Lower leg skin (tissue), 3 donors: ENCODE results near the gene SNAI3.

Experiments used
- CTCF ChIP-seq, 3 donors: fragments of 450-650 bp; IDR thresholded peaks; one replicate each; pipeline ENCODE4 v1.5.1; 2016; ENCODE audit warnings: antibody characterized with exemption in 3 of 3, mild to moderate bottlenecking in 3 of 3, moderate library complexity in 2 of 3
- POLR2A ChIP-seq, 2 donors: fragments of 450-650 bp; IDR thresholded peaks; one replicate each; pipeline ENCODE4 v1.6.1; 2016 to 2017; ENCODE audit warnings: antibody characterized with exemption in 2 of 2, mild to moderate bottlenecking in 1 of 2, moderate library complexity in 1 of 2

DNA sequence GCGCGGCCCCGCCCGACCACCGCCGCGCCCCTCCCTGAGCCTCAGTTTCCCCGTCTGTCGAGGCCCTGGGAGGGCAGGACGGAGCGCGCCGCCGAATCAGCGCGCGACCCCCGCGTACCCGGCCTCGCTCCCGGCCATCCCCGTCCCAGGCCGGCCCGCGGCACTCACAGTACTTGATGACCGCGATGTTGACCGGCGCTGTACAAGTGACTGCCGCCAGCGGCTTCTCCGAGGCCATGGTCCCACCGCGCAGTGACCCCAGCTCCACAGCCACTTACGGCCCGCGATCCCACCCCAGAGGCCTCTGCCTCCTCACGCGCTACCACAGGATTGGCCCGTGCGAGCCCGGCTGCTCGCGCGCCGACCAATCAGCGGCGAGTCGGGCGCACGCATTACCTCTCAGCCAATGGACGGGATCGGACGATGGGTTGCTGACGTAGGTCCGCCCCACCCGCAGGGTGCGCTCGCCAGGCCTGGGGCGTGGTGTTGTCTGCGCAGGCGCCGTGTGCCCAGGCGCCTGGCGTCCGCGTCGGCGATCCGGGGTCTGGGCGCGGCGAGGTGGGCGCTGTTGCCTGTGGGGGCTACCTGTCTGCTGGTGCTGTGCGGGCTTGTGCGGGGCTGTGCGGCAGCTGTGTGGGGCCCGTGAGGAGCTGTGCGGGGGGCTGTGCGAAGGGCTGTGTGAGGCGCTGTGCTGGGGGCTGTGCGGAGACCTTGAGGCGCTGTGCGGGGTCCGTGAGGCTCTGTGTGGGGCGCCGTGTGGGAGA is 23.3 kb downstream of the SNAI3 start, which contains the start of gene MVD:
- TF ChIP-seq CTCF (IDR thresholded peaks at IDR 0.05) (no peak), POLR2A (IDR thresholded peaks at IDR 0.05) (no peak)
